Uterus (tissue), 2 donors: ENCODE measurements around the gene HCST.

Experiments
- POLR2A ChIP-seq, 2 donors: fragments of 450-650 bp; IDR thresholded peaks; one replicate each; pipeline ENCODE4 v1.6.1; 2016; ENCODE audit warnings: antibody characterized with exemption in 2 of 2, mild to moderate bottlenecking in 1 of 2, moderate library complexity in 1 of 2
- TF ChIP-seq, protein P1 (sequence below), 4 experiments: fragments of 200-600 bp in 2 of 4; fragments of 450-650 bp in 2 of 4; sonication (generic) in 2 of 4; IDR thresholded peaks; one replicate each; pipeline ENCODE4 v1.5.1; 2016 to 2019; ENCODE audit warnings: antibody characterized with exemption in 4 of 4, mild to moderate bottlenecking in 2 of 4, moderate library complexity in 1 of 4

DNA sequence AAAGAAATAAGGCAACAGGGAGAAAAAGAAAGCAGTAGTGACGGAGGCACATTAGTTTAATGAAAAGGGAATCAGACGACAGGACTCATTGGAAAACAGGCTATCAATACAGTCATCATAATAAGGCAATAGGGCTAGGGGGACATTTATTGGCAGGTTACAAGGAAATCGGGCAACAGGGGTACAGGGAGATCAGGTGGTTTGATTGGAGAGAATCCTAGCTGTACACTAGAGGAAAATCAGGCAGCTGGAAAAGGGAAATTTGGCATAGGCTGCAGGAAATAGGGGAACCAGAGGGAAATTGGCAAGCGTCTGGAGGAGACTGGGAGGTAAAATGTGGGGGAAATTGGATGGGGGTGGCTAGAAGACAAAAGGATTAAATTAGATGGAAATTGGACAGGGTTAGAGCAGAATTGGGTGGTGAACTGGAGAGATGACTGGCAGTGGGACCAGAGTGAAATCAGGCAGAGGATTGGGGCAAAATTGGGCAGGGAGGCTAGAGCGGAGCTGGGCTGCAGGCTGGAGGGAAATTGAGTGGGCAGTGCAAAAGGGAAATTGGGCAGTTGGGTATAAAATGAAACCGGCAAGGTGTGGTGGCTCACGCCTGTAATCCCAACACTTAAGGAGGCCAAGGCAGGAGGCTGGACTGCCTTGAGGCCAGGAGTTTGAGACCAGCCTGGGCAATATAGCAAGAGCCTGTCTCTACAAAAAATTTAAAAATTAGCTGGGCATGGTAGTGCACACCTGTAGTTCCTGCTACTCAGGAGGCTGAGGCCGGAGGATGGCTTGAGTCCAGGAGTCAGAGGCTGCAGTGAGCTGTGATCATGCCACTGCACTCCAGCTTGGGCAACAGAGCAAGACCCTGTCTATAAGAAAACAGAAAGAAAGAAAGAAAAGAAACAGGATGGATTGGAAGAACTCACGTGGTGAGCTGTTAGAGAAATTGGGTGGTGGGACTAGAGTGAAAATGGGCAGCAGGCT lies 41.3 kb downstream of the HCST start:
- TF ChIP-seq, protein P1, sequence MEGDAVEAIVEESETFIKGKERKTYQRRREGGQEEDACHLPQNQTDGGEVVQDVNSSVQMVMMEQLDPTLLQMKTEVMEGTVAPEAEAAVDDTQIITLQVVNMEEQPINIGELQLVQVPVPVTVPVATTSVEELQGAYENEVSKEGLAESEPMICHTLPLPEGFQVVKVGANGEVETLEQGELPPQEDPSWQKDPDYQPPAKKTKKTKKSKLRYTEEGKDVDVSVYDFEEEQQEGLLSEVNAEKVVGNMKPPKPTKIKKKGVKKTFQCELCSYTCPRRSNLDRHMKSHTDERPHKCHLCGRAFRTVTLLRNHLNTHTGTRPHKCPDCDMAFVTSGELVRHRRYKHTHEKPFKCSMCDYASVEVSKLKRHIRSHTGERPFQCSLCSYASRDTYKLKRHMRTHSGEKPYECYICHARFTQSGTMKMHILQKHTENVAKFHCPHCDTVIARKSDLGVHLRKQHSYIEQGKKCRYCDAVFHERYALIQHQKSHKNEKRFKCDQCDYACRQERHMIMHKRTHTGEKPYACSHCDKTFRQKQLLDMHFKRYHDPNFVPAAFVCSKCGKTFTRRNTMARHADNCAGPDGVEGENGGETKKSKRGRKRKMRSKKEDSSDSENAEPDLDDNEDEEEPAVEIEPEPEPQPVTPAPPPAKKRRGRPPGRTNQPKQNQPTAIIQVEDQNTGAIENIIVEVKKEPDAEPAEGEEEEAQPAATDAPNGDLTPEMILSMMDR (IDR thresholded peaks at IDR 0.05): no peak
- TF ChIP-seq POLR2A (IDR thresholded peaks at IDR 0.05): no peak
